WTC11 (cell line): ENCODE data around the gene CCDC112. TPM values are rescaled to one million over a fixed set of nuclear protein-coding genes. Genes with fewer than 3 reads are reported as not detected.

ENCODE experiments used
- ATAC-seq: fragments of 200-7000 bp; cut with Tn5 transposase; 2 replicates; pipeline ENCODE4 v1.10.0; 2021; ENCODE audit warnings: mild to moderate bottlenecking, moderate library complexity
- CTCF ChIA-PET: fragments of 300-600 bp; sonication (Branson Sonifier 250); formaldehyde crosslinking; loops from one replicate; lab custom pipeline; 2021; ENCODE audit warnings: antibody characterized with exemption; lab: Charles Lee
- POLR2A ChIA-PET: fragments of 350-600 bp; sonication (Branson Sonifier 250); formaldehyde crosslinking; loops from one replicate; lab custom pipeline; 2021; ENCODE audit warnings: antibody characterized with exemption; lab: Charles Lee
- DNase-seq: peaks from one replicate; pipeline ENCODE4 v3.0.0; 2021; ENCODE audit warnings: low spot score
- H3K27ac Mint-ChIP-seq: 2 replicates; pipeline ENCODE4 v1.8.0; 2021; ENCODE audit warnings: mixed read lengths
- H3K27me3 Mint-ChIP-seq: 2 replicates; pipeline ENCODE4 v1.8.0; 2021; ENCODE audit warnings: low read depth, mild to moderate bottlenecking, moderate library complexity, mixed read lengths
- H3K36me3 Mint-ChIP-seq: 2 replicates; pipeline ENCODE4 v1.8.0; 2021; ENCODE audit warnings: mixed read lengths
- H3K4me1 Mint-ChIP-seq: 2 replicates; pipeline ENCODE4 v1.8.0; 2022; ENCODE audit warnings: mixed read lengths
- H3K4me3 Mint-ChIP-seq: 2 replicates; pipeline ENCODE4 v1.8.0; 2021; ENCODE audit warnings: mild to moderate bottlenecking, moderate library complexity, mixed read lengths
- H3K9me3 Mint-ChIP-seq: 2 replicates; pipeline ENCODE4 v1.8.0; 2021; ENCODE audit warnings: mixed read lengths
- GTF2I ChIP-seq: fragments of 250-450 bp; sonication (Bioruptor Pico); conservative IDR thresholded peaks from 2 replicates; pipeline ENCODE4 v1.4.0; 2021; ENCODE audit warnings: mild to moderate bottlenecking
- HMGA2 ChIP-seq: fragments of 250-450 bp; sonication (Bioruptor Pico); IDR thresholded peaks from 2 replicates; pipeline ENCODE4 v1.4.0; 2021; ENCODE audit warnings: mild to moderate bottlenecking, moderate library complexity
- NFE2L1 ChIP-seq: sonication (generic); formaldehyde crosslinking; IDR thresholded peaks from 2 replicates; pipeline ENCODE4 v1.8.1; 2023; ENCODE audit warnings: missing genetic modification reagents
- NFYB ChIP-seq: sonication (generic); formaldehyde crosslinking; conservative IDR thresholded peaks from 2 replicates; pipeline ENCODE4 v1.8.0; 2022; ENCODE audit warnings: low read depth, missing genetic modification reagents
- NR1H2 ChIP-seq: sonication (generic); formaldehyde crosslinking; IDR thresholded peaks from 2 replicates; pipeline ENCODE4 v1.9.0; 2021; ENCODE audit warnings: mild to moderate bottlenecking, moderate library complexity, missing genetic modification reagents
- NR2C2 ChIP-seq: sonication (generic); formaldehyde crosslinking; IDR thresholded peaks from 2 replicates; pipeline ENCODE4 v1.8.0; 2022; ENCODE audit warnings: mild to moderate bottlenecking, missing genetic modification reagents
- NR3C1 ChIP-seq: sonication (generic); formaldehyde crosslinking; conservative IDR thresholded peaks from 2 replicates; pipeline ENCODE4 v1.8.1; 2023; ENCODE audit warnings: low read depth, mild to moderate bottlenecking, missing genetic modification reagents
- PRDM15 ChIP-seq: sonication (generic); formaldehyde crosslinking; IDR thresholded peaks from 2 replicates; pipeline ENCODE4 v1.8.0; 2022; ENCODE audit warnings: missing genetic modification reagents
- RORB ChIP-seq: fragments of 250-450 bp; sonication (Bioruptor Pico); IDR thresholded peaks from 2 replicates; pipeline ENCODE4 v1.9.0; 2021; ENCODE audit warnings: mild to moderate bottlenecking
- TEAD4 ChIP-seq: sonication (generic); formaldehyde crosslinking; IDR thresholded peaks from 2 replicates; pipeline ENCODE4 v1.8.0; 2022; ENCODE audit warnings: mild to moderate bottlenecking, missing genetic modification reagents
- ZNF281 ChIP-seq: sonication (generic); formaldehyde crosslinking; IDR thresholded peaks from 2 replicates; pipeline ENCODE4 v1.8.0; 2023; ENCODE audit warnings: mild to moderate bottlenecking, missing genetic modification reagents
- ZNF425 ChIP-seq: fragments of 250-450 bp; sonication (Bioruptor Pico); conservative IDR thresholded peaks from 2 replicates; pipeline ENCODE4 v1.9.0; 2021; ENCODE audit warnings: mild to moderate bottlenecking
- total RNA-seq: library from RNA; stranded (reverse); gene quantifications from 3 replicates; pipeline ENCODE4 v1.2.3, GENCODE V29; 2021
- TF ChIP-seq, protein P1 (sequence below): sonication (generic); formaldehyde crosslinking; conservative IDR thresholded peaks from 2 replicates; pipeline ENCODE4 v1.8.1; 2022; ENCODE audit warnings: mild to moderate bottlenecking, missing genetic modification reagents
- TF ChIP-seq, protein P2 (sequence below): sonication (generic); formaldehyde crosslinking; IDR thresholded peaks from 2 replicates; pipeline ENCODE4 v1.8.0; 2023; ENCODE audit warnings: missing genetic modification reagents
- TF ChIP-seq, protein P3 (sequence below): sonication (generic); formaldehyde crosslinking; IDR thresholded peaks from 2 replicates; pipeline ENCODE4 v1.8.0; 2022; ENCODE audit warnings: mild to moderate bottlenecking, missing genetic modification reagents
- TF ChIP-seq, protein P4 (sequence below): fragments of 250-450 bp; sonication (Bioruptor Pico); IDR thresholded peaks from 2 replicates; pipeline ENCODE4 v1.8.0; 2021; ENCODE audit warnings: mild to moderate bottlenecking
- TF ChIP-seq, protein P5 (sequence below): fragments of 250-450 bp; sonication (Bioruptor Pico); IDR thresholded peaks from 2 replicates; pipeline ENCODE4 v1.9.0; 2021; ENCODE audit warnings: mild to moderate bottlenecking, borderline replicate concordance

Gene CCDC112
- total RNA-seq, 1 experiment from 2014 or later, result 12.2 TPM

GRCh38 chr5:115325296-115325959 lies 29.0 kb upstream of the CCDC112 start (continued):
- TF ChIP-seq ZNF425 (CRISPR knock-in tag) (no peak), HMGA2 (CRISPR knock-in tag) (no peak), ZNF281 (CRISPR knock-in tag) (no peak), GTF2I (CRISPR knock-in tag) (no peak)
- TF ChIP-seq, protein P1, sequence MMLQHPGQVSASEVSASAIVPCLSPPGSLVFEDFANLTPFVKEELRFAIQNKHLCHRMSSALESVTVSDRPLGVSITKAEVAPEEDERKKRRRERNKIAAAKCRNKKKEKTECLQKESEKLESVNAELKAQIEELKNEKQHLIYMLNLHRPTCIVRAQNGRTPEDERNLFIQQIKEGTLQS, result no peak
- TF ChIP-seq, protein P2, sequence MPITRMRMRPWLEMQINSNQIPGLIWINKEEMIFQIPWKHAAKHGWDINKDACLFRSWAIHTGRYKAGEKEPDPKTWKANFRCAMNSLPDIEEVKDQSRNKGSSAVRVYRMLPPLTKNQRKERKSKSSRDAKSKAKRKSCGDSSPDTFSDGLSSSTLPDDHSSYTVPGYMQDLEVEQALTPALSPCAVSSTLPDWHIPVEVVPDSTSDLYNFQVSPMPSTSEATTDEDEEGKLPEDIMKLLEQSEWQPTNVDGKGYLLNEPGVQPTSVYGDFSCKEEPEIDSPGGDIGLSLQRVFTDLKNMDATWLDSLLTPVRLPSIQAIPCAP (CRISPR knock-in tag), result no peak
- TF ChIP-seq, protein P3, sequence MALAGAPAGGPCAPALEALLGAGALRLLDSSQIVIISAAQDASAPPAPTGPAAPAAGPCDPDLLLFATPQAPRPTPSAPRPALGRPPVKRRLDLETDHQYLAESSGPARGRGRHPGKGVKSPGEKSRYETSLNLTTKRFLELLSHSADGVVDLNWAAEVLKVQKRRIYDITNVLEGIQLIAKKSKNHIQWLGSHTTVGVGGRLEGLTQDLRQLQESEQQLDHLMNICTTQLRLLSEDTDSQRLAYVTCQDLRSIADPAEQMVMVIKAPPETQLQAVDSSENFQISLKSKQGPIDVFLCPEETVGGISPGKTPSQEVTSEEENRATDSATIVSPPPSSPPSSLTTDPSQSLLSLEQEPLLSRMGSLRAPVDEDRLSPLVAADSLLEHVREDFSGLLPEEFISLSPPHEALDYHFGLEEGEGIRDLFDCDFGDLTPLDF (CRISPR knock-in tag), result no peak

GRCh38 chr5:115324021-115324420 lies 27.6 kb upstream of the CCDC112 start:
- ChIA-PET CTCF (interaction anchor here (0.5 kb wide), 1 partner anchor 185 kb away, joined by 4 read pairs; no protein-coding TSS in a partner anchor), POLR2A (no interaction called here)
- no peak overlapping the region for H3K4me3 Mint-ChIP-seq
- peaks cover 12% of the 10 kb centered on the region for H3K27me3 Mint-ChIP-seq
- H3K27ac Mint-ChIP-seq, result no peak overlapping the region
- DNase-seq (no peak), ATAC-seq (no peak)
- H3K9me3 Mint-ChIP-seq, result peaks cover 15% of the 10 kb centered on the region
- peaks cover 22% of the 10 kb centered on the region for H3K4me1 Mint-ChIP-seq
- 0 out of 2 replicates have a peak, but pooled peaks cover 7% of the 10 kb centered on the region for H3K36me3 Mint-ChIP-seq
- no peak for TF ChIP-seq TEAD4 (CRISPR knock-in tag)
- TF ChIP-seq, protein P4, sequence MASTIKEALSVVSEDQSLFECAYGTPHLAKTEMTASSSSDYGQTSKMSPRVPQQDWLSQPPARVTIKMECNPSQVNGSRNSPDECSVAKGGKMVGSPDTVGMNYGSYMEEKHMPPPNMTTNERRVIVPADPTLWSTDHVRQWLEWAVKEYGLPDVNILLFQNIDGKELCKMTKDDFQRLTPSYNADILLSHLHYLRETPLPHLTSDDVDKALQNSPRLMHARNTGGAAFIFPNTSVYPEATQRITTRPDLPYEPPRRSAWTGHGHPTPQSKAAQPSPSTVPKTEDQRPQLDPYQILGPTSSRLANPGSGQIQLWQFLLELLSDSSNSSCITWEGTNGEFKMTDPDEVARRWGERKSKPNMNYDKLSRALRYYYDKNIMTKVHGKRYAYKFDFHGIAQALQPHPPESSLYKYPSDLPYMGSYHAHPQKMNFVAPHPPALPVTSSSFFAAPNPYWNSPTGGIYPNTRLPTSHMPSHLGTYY (CRISPR knock-in tag), result no peak
- TF ChIP-seq NFE2L1, result no peak
- no peak for TF ChIP-seq RORB (CRISPR knock-in tag)
- no peak for TF ChIP-seq PRDM15
- no peak for TF ChIP-seq NR1H2 (CRISPR knock-in tag)
- TF ChIP-seq NR2C2, result no peak
- no peak for TF ChIP-seq NR3C1 (CRISPR knock-in tag)
- TF ChIP-seq, protein P5, sequence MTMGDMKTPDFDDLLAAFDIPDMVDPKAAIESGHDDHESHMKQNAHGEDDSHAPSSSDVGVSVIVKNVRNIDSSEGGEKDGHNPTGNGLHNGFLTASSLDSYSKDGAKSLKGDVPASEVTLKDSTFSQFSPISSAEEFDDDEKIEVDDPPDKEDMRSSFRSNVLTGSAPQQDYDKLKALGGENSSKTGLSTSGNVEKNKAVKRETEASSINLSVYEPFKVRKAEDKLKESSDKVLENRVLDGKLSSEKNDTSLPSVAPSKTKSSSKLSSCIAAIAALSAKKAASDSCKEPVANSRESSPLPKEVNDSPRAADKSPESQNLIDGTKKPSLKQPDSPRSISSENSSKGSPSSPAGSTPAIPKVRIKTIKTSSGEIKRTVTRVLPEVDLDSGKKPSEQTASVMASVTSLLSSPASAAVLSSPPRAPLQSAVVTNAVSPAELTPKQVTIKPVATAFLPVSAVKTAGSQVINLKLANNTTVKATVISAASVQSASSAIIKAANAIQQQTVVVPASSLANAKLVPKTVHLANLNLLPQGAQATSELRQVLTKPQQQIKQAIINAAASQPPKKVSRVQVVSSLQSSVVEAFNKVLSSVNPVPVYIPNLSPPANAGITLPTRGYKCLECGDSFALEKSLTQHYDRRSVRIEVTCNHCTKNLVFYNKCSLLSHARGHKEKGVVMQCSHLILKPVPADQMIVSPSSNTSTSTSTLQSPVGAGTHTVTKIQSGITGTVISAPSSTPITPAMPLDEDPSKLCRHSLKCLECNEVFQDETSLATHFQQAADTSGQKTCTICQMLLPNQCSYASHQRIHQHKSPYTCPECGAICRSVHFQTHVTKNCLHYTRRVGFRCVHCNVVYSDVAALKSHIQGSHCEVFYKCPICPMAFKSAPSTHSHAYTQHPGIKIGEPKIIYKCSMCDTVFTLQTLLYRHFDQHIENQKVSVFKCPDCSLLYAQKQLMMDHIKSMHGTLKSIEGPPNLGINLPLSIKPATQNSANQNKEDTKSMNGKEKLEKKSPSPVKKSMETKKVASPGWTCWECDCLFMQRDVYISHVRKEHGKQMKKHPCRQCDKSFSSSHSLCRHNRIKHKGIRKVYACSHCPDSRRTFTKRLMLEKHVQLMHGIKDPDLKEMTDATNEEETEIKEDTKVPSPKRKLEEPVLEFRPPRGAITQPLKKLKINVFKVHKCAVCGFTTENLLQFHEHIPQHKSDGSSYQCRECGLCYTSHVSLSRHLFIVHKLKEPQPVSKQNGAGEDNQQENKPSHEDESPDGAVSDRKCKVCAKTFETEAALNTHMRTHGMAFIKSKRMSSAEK, result no peak
- TF ChIP-seq NFYB (CRISPR knock-in tag), result no peak
- TF ChIP-seq, protein P1, result no peak
